Measurements from ENCODE around the gene TAS2R3. TPM values are rescaled to one million over a fixed set of nuclear protein-coding genes. Genes with fewer than 3 reads are reported as not detected.

TAS2R3 gene, protein sequence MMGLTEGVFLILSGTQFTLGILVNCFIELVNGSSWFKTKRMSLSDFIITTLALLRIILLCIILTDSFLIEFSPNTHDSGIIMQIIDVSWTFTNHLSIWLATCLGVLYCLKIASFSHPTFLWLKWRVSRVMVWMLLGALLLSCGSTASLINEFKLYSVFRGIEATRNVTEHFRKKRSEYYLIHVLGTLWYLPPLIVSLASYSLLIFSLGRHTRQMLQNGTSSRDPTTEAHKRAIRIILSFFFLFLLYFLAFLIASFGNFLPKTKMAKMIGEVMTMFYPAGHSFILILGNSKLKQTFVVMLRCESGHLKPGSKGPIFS
- total RNA-seq (1 to 10 TPM in 1 of 10 donors, under 1 TPM in 7, not detected in 2; 0.30 to 1.1 (median 0.46) TPM), polyA plus RNA-seq (not detected)
- long read RNA-seq, donor 1: 0 reads
- long read RNA-seq, donor 2: 0 reads
- long read RNA-seq, donor 3: 0 reads

- intact Hi-C loops (cut with DNase I): no loop called here
- Histone ChIP-seq H3K27ac (no peak within 1 kb of the TSS), H3K9me3 (no peaks in the 10 kb centered on the region), H3K4me3 (no peak within 1 kb of the TSS), H3K4me1 (no peaks in the 10 kb centered on the region), H3K27me3 (no peaks in the 10 kb centered on the region), H3K36me3 (peaks cover 0 to 78% (median 9%) of the 10 kb centered on the region in 9 donors)
- ATAC-seq (no peak), DNase-seq (no peak)
- WGBS, 2 donors: 82 to 99% methylated on average over 3 of the region's 3 CpGs
- TF ChIP-seq, protein P1, sequence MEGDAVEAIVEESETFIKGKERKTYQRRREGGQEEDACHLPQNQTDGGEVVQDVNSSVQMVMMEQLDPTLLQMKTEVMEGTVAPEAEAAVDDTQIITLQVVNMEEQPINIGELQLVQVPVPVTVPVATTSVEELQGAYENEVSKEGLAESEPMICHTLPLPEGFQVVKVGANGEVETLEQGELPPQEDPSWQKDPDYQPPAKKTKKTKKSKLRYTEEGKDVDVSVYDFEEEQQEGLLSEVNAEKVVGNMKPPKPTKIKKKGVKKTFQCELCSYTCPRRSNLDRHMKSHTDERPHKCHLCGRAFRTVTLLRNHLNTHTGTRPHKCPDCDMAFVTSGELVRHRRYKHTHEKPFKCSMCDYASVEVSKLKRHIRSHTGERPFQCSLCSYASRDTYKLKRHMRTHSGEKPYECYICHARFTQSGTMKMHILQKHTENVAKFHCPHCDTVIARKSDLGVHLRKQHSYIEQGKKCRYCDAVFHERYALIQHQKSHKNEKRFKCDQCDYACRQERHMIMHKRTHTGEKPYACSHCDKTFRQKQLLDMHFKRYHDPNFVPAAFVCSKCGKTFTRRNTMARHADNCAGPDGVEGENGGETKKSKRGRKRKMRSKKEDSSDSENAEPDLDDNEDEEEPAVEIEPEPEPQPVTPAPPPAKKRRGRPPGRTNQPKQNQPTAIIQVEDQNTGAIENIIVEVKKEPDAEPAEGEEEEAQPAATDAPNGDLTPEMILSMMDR (IDR thresholded peaks at IDR 0.05): no peak
Observed at GRCh38 chr7:141763797-141764196, at the start of gene TAS2R3. Gene TAS2R3, plus strand, starts transcription at chr7:141764097. Its CDS starts 62 bp downstream, at chr7:141764159.

DNA sequence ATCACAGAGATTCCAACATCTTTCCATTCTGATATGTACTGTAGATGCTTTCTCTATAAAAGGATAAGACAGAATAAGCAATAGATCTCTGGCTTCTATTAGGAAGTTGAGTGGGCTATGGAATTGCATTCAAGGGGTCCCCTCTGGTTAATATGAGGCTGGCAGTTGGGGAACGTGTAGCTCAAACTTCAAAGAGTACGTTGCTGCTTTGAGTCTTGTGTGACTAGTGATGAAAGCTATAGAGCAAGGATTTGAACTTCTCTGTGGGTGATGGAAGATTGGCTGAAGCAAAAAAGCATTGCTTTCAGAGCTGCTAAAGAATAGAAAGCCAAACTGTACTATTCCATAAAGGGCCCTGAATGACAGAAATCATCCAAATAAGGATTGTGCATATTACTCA, 49.3 kb upstream of the TAS2R3 start:
- H3K36me3 ChIP-seq: peaks cover 0 to 24% (median 0%) of the 10 kb centered on the region in 9 donors
- no peaks in the 10 kb centered on the region for H3K27me3 ChIP-seq
- H3K4me3 ChIP-seq: no peak overlapping the region
- ATAC-seq (no peak), DNase-seq (no peak)
- TF ChIP-seq, protein P1 (IDR thresholded peaks at IDR 0.05): no peak
- no peaks in the 10 kb centered on the region for H3K4me1 ChIP-seq
- intact Hi-C loops (cut with DNase I): no loop called here
- H3K9me3 ChIP-seq: no peaks in the 10 kb centered on the region
- no peak overlapping the region for H3K27ac ChIP-seq
- WGBS, 2 donors: 74 to 76% methylated on average over 2 of the region's 2 CpGs

- H3K27ac ChIP-seq: no peak overlapping the region
Observed at GRCh38 chr7:141715018-141715417, 48.9 kb upstream of the TAS2R3 start.

GRCh38 chr7:141715794-141716689, 47.9 kb upstream of the TAS2R3 start:
- Histone ChIP-seq H3K4me3 (no peak overlapping the region), H3K36me3 (peaks cover 0 to 28% (median 0%) of the 10 kb centered on the region in 9 donors), H3K4me1 (no peaks in the 10 kb centered on the region), H3K27me3 (no peaks in the 10 kb centered on the region), H3K9me3 (no peaks in the 10 kb centered on the region), H3K27ac (no peak overlapping the region)
- intact Hi-C loops (cut with DNase I): no loop called here
- DNase-seq (no peak), ATAC-seq (no peak)
- WGBS, 2 donors: 57 to 70% methylated on average over 6 of the region's 6 CpGs
- TF ChIP-seq, protein P1 (IDR thresholded peaks at IDR 0.05): no peak

More at GRCh38 chr7:141715018-141715417, 48.9 kb upstream of the TAS2R3 start:
- TF ChIP-seq, protein P1 (IDR thresholded peaks at IDR 0.05): no peak
- H3K27me3 ChIP-seq: no peaks in the 10 kb centered on the region
- no peaks in the 10 kb centered on the region for H3K4me1 ChIP-seq
- H3K9me3 ChIP-seq: no peaks in the 10 kb centered on the region
- DNase-seq (no peak), ATAC-seq (no peak)
- peaks cover 0 to 24% (median 0%) of the 10 kb centered on the region in 9 donors for H3K36me3 ChIP-seq
- 66 to 68% methylated on average over 4 of the region's 4 CpGs for WGBS, 2 donors
- intact Hi-C loops (cut with DNase I): no loop called here
- no peak overlapping the region for H3K4me3 ChIP-seq
